Body of pancreas (tissue), 4 donors: ENCODE measurements around the gene KRT38.

Experiments
- POLR2A ChIP-seq, 3 donors: fragments of 450-650 bp; IDR thresholded peaks; one replicate each; pipeline ENCODE4 v1.6.1; 2016; ENCODE audit warnings: antibody characterized with exemption in 3 of 3, mild to moderate bottlenecking in 2 of 3
- TF ChIP-seq, protein P1 (sequence below), 7 experiments: fragments of 450-650 bp in 4 of 7; fragments of 200-600 bp in 3 of 7; sonication (generic) in 3 of 7; IDR thresholded peaks; one replicate each; pipeline ENCODE4 v1.5.1; 2016 to 2019; ENCODE audit warnings: antibody characterized with exemption in 7 of 7

DNA sequence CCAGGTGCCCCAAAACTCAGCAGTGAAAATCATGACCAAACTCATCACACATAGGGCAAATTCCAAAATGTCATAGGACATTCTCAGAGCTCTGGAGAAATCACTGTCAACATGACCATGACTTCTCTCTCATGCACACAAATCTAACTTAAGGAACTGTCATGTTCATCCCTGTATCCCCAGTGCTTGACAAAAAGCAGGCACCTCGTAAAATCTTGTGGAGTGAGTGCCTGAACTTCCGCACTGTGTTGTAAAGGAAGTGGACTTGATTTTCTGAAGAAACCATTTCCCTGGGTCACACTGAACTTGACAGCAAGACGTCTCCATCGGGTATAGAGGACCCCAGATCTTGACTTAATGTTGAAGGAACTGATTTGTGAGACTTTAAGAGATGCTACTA, 19.2 kb downstream of the KRT38 start:
- TF ChIP-seq, protein P1, sequence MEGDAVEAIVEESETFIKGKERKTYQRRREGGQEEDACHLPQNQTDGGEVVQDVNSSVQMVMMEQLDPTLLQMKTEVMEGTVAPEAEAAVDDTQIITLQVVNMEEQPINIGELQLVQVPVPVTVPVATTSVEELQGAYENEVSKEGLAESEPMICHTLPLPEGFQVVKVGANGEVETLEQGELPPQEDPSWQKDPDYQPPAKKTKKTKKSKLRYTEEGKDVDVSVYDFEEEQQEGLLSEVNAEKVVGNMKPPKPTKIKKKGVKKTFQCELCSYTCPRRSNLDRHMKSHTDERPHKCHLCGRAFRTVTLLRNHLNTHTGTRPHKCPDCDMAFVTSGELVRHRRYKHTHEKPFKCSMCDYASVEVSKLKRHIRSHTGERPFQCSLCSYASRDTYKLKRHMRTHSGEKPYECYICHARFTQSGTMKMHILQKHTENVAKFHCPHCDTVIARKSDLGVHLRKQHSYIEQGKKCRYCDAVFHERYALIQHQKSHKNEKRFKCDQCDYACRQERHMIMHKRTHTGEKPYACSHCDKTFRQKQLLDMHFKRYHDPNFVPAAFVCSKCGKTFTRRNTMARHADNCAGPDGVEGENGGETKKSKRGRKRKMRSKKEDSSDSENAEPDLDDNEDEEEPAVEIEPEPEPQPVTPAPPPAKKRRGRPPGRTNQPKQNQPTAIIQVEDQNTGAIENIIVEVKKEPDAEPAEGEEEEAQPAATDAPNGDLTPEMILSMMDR (IDR thresholded peaks at IDR 0.05): no peak
- no peak for TF ChIP-seq POLR2A (IDR thresholded peaks at IDR 0.05)
